NT2/D1 (cell line): ENCODE results near the gene BMPER.

Source experiments
- DNase-seq: peaks from one replicate; pipeline ENCODE4 v3.0.0-alpha.2; 2011; ENCODE audit warnings: low read depth, low spot score
- H3K27me3 ChIP-seq: 2 replicates; pipeline ENCODE4 v1.6.0; 2011; ENCODE audit warnings: mild to moderate bottlenecking; ENCODE audit not compliant: insufficient read length, insufficient read depth
- H3K36me3 ChIP-seq: 2 replicates; pipeline ENCODE4 v1.6.1; 2011; ENCODE audit warnings: mild to moderate bottlenecking, low read length, mixed read lengths; ENCODE audit not compliant: insufficient read depth, insufficient read length
- H3K4me1 ChIP-seq: 2 replicates; pipeline ENCODE4 v1.5.1; 2011; ENCODE audit not compliant: insufficient read depth, insufficient read length
- H3K4me3 ChIP-seq: 2 replicates; pipeline ENCODE4 v1.5.1; 2011; ENCODE audit warnings: low read depth; ENCODE audit not compliant: insufficient read length
- H3K9ac ChIP-seq: 2 replicates; pipeline ENCODE4 v1.6.0; 2011; ENCODE audit warnings: low read depth; ENCODE audit not compliant: insufficient read length
- H3K9me3 ChIP-seq: 2 replicates; pipeline ENCODE4 v1.5.1; 2011; ENCODE audit warnings: mild to moderate bottlenecking, low read length; ENCODE audit not compliant: insufficient read depth
- SUZ12 ChIP-seq: IDR thresholded peaks from 2 replicates; pipeline ENCODE4 v1.6.1; 2011; ENCODE audit not compliant: insufficient read length, insufficient read depth; ENCODE audit errors: extremely low read depth
- YY1 ChIP-seq: IDR thresholded peaks from 2 replicates; pipeline ENCODE4 v1.6.1; 2011; ENCODE audit not compliant: insufficient read length, insufficient read depth
- ZNF274 ChIP-seq: IDR thresholded peaks from 2 replicates; pipeline ENCODE4 v1.6.1; 2011; ENCODE audit warnings: mild to moderate bottlenecking, low read depth, low read length

The BMPER gene

DNA sequence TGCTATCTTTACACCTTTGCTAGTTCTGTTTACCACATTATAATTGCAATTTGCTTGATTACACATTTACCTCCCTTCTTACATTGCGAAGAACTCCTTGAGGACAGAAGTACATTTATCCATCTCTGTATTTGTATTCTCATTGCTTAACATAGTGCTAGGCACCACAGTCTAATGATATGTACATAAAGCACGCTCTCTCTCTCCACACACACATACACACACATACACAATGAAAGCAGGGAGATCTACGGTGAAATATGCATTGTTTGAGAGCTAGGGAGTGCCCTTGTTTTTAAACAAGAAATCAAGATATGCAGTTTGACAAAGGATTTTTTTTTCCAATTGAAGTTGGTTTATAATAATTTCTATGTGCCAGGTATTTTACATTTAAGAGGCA is 148.7 kb downstream of the BMPER start:
- peaks cover 5% of the 10 kb centered on the region for H3K36me3 ChIP-seq
- no peaks in the 10 kb centered on the region for H3K27me3 ChIP-seq
- no peaks in the 10 kb centered on the region for H3K9me3 ChIP-seq
- H3K9ac ChIP-seq = no peak overlapping the region
- H3K4me3 ChIP-seq = no peak overlapping the region
- TF ChIP-seq YY1 (no peak), SUZ12 (no peak), ZNF274 (no peak)
- DNase-seq = no peak
- H3K4me1 ChIP-seq = no peaks in the 10 kb centered on the region

- no peaks in the 10 kb centered on the region for H3K9me3 ChIP-seq
- H3K36me3 ChIP-seq = peaks cover 5% of the 10 kb centered on the region
- H3K27me3 ChIP-seq = no peaks in the 10 kb centered on the region
- DNase-seq = no peak
- no peak for TF ChIP-seq SUZ12
- TF ChIP-seq ZNF274 = no peak
- no peak for TF ChIP-seq YY1
- no peaks in the 10 kb centered on the region for H3K4me1 ChIP-seq
- H3K4me3 ChIP-seq = no peak overlapping the region
- H3K9ac ChIP-seq = no peak overlapping the region
Observed at GRCh38 chr7:34057136-34057535, 151.8 kb downstream of the BMPER start.

GRCh38 chr7:34057956-34058355 is 152.6 kb downstream of the BMPER start:
- no peaks in the 10 kb centered on the region for H3K9me3 ChIP-seq
- no peaks in the 10 kb centered on the region for H3K27me3 ChIP-seq
- TF ChIP-seq YY1 = no peak
- TF ChIP-seq ZNF274 = no peak
- TF ChIP-seq SUZ12 = no peak
- no peak for DNase-seq
- no peaks in the 10 kb centered on the region for H3K4me1 ChIP-seq
- H3K9ac ChIP-seq = no peak overlapping the region
- no peak overlapping the region for H3K4me3 ChIP-seq
- H3K36me3 ChIP-seq = peaks cover 5% of the 10 kb centered on the region

- Histone ChIP-seq H3K27me3 (no peaks in the 10 kb centered on the region), H3K36me3 (peaks cover 5% of the 10 kb centered on the region), H3K4me3 (no peak overlapping the region), H3K4me1 (no peaks in the 10 kb centered on the region), H3K9ac (no peak overlapping the region), H3K9me3 (no peaks in the 10 kb centered on the region)
- no peak for TF ChIP-seq ZNF274
- no peak for TF ChIP-seq YY1
- TF ChIP-seq SUZ12 = no peak
- no peak for DNase-seq
Observed at GRCh38 chr7:34058801-34059135, 153.4 kb downstream of the BMPER start.

- DNase-seq = no peak
- no peak overlapping the region for H3K4me3 ChIP-seq
- no peak overlapping the region for H3K9ac ChIP-seq
- no peaks in the 10 kb centered on the region for H3K4me1 ChIP-seq
- H3K36me3 ChIP-seq = peaks cover 5% of the 10 kb centered on the region
- no peaks in the 10 kb centered on the region for H3K27me3 ChIP-seq
- H3K9me3 ChIP-seq = no peaks in the 10 kb centered on the region
- TF ChIP-seq YY1 (no peak), ZNF274 (no peak), SUZ12 (no peak)
Observed at GRCh38 chr7:34059136-34059828, 153.9 kb downstream of the BMPER start.

GRCh38 chr7:34060196-34060947 is 155.0 kb downstream of the BMPER start:
- Histone ChIP-seq H3K9me3 (no peaks in the 10 kb centered on the region), H3K36me3 (peaks cover 5% of the 10 kb centered on the region), H3K27me3 (no peaks in the 10 kb centered on the region), H3K4me1 (no peaks in the 10 kb centered on the region), H3K4me3 (no peak overlapping the region), H3K9ac (no peak overlapping the region)
- no peak for DNase-seq
- no peak for TF ChIP-seq YY1
- no peak for TF ChIP-seq SUZ12
- TF ChIP-seq ZNF274 = no peak

DNA sequence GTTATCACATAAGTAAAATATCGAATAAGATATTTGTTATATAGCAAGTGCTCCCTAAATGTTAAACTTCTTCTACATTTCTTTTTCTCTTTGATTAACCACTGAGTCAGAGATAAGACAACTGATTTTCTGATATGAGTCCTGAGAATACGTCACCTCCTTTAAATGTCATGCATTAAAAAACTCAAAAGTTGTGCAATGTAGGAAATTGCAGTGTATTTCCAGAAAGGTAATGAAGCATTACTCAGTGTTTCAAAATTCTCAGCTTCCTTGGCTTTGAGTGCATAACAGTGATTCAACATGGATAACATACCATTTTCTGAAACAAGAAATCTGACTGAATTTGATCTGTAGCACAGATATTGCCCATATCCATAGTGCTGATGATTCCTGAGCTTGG is 155.8 kb downstream of the BMPER start:
- Histone ChIP-seq H3K27me3 (no peaks in the 10 kb centered on the region), H3K4me3 (no peak overlapping the region), H3K36me3 (no peaks in the 10 kb centered on the region), H3K4me1 (no peaks in the 10 kb centered on the region), H3K9ac (no peak overlapping the region), H3K9me3 (no peaks in the 10 kb centered on the region)
- no peak for TF ChIP-seq ZNF274
- TF ChIP-seq YY1 = no peak
- TF ChIP-seq SUZ12 = no peak
- DNase-seq = no peak
